Panc1 (cell line): ENCODE measurements around the gene TFDP1.

Experiments used
- CTCF ChIP-seq: fragments of 450-650 bp; IDR thresholded peaks from 2 replicates; pipeline ENCODE4 v1.5.1; 2017; ENCODE audit warnings: mild to moderate bottlenecking
- REST ChIP-seq, 2 experiments: IDR thresholded peaks; 2 replicates each; pipeline ENCODE4 v1.6.1; 2011 to 2012; ENCODE audit warnings: low read depth in 2 of 2, control low read depth in 1 of 2, low read length in 1 of 2, mild to moderate bottlenecking in 1 of 2, moderate library complexity in 1 of 2; ENCODE audit not compliant: insufficient read depth in 1 of 2

- no peak for TF ChIP-seq CTCF
- no peak for TF ChIP-seq REST (IDR thresholded peaks at IDR 0.05; ENCODE audit: insufficient read depth in 1 of 2, low read depth in 2 of 2, low read length in 1 of 2)
Observed at GRCh38 chr13:113658836-113659235, 74.3 kb downstream of the TFDP1 start.
